Right forelimb (tissue), 1 donor: ENCODE data around the gene HYAL2.

Source experiments
- DNase-seq: peaks from one replicate; pipeline ENCODE4 v3.0.0-alpha.2; 2018

The HYAL2 gene

DNA sequence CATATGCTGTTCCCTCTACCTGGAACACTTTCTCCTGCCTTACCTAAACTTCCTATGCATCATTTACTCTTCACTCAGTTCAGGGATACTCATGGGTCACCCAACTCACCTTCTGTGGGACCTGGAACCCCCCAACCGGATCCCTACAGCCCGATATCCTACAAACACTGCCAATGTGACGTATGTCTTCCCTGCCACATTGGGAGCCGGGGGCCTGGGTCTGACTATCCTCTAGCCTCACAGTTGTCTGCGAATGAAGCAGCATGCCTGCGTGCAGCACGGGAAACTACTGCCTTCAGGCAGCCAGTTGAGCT is 27.6 kb upstream of the HYAL2 start:
- DNase-seq = no peak

DNA sequence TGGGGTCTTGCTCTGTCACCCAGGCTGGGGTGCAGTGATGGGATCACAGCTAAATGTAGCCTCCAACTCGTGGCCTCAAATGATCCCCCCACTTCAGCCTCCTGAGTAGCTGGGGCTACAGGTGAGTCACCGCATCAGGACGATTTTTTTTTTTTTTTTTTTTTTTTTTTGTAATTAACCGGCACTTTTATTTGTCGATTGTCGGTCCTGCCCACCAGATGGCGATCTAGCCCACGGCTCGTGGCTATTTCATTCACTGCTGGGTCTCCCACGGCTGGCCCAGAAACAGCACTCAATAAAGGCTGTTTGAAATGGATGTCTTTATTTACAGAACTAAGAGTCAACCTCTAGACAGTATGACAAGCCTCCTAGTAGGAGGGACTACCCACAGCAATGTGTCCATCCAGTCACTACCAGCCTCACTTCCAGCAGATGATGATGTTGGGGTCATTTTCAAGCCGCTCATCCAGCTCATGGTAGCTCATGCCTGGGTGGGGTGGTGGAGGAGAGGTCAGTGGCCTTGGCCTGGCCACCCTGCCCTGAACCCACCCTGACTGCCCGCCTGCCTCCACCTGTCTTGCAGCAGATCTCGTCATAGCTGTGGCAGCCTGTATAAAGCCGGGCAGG is 24.8 kb upstream of the HYAL2 start:
- DNase-seq = peak; percentile 77

DNA sequence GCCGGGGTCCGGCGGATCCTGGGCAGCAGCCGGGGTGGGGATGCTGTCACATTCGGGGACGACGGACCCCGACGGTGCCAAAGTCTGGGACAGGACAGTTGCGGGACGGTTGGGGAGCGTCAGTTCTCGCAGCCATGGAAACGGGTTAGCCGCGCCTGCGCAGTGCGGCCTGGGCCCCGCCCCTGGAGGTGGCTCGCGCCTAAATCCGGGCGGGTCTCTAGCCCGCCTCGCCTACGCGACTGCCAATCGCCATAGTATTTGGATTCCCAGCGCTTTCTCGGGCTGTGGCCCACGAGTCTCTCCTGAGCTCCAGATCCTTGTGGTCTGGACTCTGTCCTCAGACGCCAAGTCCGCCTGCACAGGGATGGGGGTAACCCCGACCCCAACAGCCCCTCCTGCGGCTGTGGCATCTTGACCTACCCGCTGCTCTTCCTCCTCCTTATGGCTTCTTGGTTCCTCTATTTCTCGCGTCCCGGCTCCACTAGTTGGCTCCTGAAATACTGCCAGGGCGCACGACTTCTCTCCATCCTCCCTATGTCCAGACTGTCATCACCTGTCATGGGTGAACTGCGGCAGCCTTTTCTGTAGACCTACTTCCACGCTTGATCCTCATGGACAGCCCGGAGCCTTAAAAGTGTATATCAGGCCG is 23.2 kb upstream of the HYAL2 start, which contains the start of gene ZMYND10:
ZMYND10 (minus strand) TSS at position 147 of the 649 bp plus-strand sequence. CDS start 153 bp downstream, outside the sequence.
- DNase-seq = peak; percentile 76

DNA sequence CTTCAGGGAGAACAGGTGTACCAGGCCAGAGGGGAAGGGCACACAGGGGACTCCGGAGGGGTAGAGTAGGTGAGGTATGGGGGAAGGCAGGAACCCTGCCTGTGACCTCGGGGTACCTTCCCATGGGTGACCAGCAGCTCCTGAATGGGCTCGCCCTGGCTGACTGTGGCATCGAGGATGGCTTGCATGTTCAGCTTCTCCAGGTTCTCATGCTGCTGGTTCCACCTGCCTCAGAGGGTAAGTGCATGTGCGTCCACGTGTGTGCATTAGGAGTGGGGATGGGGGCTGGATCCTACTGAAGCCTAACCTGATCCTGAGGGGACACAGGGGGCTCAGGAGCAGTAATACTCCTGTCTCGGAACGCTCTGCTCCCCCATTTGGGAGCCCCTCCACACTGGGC is 22.5 kb upstream of the HYAL2 start:
- no peak for DNase-seq

DNA sequence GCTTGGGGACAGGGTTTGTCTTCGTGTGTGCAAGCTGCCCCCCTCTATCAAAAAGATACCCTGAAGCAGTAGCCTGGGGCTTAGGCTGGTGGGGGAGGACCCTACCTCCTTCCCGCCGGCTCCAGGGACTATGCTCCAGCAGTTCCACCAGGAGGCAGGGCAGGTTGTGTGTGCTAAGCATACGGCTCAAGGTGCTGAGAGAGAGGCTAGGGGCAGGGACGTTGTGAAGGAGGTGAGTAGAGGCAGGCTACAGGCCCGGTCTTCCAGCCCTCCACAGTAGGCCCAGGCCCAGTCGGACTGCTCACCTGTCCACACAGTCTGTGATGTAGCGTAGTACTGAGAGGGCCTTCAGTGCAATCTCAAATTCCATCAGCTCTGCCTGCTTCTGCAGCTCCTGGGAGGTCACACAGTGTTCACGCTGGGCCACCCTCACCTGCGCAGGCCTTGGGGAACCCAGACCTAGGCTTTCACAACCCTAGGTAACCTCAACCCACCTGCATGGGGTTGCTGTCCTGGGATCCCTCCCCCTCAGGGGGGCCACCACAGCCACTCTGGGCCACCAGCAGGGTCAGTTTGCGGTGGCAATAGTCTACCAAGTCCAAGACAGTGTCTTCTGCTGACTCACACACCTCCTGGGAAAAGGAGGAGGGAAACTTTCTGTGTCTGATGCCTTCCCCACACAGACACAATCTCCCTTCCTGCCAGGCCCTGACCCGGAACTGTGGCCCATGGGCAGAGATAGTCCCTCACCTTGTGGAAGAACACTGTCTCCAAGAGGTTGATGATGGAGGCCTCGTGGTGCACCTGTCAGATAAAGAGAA is 20.5 kb upstream of the HYAL2 start:
- DNase-seq = no peak

DNA sequence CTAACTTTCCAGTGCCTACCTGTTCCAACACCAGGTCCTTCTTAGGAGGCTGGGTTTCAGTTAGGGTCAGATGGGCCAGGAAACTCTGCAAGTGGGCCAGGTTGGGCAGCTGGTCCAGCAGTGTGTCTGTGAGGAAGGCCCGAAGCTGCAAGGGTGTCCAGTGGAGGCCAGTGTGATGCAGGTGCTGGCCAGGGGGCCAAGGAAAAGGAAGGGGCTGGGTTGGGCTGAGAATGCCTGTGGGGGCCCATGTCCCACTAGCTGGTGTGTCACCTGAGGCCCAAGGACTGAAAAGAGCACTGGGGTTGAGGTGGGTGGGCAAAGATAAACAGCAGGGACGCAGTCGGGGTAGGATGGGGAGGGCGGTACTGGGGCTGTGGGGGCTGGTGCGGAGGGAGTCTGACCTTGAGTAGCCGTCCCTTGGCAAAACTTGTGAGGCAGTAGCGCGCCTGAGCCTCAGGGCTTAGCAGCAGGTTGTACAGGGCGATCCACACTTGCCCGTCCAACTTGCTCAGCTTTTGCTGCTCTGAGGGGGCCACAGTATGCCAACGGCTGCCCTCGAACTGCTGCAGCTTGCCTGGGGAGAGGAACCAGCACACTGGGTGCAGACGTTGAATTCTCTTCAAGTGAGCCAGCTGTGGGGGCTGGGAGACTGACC is 19.6 kb upstream of the HYAL2 start:
- no peak for DNase-seq

DNA sequence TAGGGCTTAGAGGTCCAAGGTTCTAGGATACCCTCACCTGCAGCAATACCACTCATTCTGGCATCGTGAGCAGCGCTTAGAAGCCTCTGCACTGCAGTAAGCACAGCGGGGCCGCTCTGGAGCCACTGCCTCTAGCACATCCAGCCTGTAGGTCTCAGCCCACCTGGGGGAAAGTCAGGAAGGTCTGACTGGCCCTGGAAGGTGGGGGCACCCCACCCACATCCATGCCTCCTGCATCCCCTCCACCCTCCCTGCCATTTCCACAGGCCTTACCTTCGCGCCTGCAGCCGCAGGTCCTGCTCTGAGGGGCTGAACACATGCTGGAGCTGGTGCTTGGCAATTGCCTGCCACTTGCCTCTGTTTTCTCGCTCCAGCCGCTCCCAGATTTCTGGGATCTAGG is 19.0 kb upstream of the HYAL2 start:
- DNase-seq = no peak

DNA sequence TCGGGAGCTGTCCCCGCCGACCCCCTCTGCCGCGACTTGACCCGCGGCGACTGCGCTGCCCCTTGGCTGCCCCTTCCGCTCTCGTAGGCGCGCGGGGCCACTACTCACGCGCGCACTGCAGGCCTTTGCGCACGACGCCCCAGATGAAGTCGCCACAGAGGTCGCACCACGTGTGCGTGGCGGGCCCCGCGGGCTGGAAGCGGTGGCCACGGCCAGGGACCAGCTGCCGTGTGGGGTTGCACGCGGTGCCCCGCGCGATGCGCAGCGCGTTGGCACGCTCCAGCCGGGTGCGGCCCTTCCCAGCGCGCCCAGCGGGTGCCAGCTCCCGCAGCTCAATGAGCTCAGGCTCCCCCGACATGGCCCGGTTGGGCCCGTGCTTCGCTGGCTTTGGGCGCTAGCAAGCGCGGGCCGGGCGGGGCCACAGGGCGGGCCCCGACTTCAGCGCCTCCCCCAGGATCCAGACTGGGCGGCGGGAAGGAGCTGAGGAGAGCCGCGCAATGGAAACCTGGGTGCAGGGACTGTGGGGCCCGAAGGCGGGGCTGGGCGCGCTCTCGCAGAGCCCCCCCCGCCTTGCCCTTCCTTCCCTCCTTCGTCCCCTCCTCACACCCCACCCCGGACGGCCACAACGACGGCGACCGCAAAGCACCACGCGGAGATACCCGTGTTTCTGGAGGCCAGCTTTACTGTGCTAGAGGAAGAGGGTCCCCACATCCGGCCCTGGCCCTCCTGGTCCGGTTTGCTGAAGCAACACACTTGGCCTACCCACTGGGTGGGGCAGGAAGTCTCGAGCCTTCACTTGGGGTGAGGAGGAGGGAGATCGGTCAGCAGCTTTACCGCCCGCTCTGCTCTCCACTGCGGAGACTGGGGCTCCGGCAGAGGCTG is 18.1 kb upstream of the HYAL2 start, which contains the start of gene RASSF1:
RASSF1 (minus strand) TSS at position 389 of the 882 bp plus-strand sequence; CDS start at position 358, 31 bp downstream.
- peak; percentile 86 for DNase-seq

DNA sequence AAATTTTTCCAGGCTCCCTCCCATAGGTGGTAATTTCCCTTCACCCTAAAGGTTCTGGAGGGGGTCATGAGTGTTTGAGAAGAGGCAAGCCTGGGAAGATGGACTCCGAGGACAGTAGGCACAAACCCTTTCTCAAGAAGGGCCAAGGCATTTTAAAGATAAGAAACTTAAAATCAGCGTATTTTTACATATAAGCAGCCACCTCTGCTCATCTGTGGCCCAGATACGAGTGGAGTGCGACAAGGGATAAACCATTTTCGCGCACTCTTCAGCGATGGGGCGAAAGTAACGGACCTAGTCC is 17.6 kb upstream of the HYAL2 start:
- DNase-seq = no peak

DNA sequence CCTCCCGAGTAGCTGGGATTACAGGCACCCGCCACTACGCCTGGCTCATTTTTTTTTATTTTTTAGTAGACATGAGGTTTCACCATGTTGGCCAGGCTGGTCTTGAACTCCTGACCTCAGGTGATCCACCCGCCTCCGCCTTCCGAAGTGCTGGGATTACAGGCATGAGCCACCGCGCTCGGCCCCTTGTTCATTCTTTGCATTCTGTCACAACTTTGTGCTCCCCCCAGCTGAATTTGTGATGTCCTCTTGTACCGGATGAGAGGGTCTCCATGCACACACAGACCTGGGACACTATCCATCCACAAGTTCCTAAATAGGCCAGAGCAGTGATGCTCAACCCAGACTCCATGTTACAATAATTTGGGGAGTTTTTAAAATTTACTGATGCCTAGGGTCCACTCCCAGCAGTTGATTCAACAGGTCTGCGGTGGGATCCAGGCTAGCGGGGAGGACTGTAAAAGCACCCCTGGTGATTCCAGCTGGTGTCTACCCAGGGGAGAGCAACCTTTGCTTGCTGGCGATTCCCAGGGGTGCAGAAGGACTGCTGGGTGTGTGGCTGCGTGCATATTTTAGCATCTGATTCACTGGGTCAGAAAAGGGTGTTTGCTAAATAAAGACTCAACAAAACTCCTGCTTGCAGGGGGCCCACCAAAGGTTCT is 17.1 kb upstream of the HYAL2 start:
- DNase-seq = no peak

DNA sequence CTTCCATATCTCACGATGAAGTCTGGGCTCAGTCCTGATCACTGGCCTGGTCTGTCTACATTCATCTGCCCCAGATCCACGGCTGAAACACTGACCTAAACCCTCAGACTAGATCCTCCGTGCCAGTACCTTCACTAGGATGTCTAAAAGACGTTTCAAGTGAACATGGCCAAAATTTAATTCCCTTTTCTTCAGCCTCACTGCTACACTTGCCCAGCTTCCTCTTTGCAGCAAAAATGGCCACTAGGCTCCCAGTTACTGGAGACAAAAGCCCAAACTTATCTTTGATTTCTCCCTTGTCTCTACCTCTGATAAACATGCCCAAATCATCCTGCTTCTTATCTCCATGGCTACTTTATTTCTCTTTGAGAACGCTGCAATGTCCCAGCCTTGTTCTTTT is 16.4 kb upstream of the HYAL2 start:
- DNase-seq = no peak

DNA sequence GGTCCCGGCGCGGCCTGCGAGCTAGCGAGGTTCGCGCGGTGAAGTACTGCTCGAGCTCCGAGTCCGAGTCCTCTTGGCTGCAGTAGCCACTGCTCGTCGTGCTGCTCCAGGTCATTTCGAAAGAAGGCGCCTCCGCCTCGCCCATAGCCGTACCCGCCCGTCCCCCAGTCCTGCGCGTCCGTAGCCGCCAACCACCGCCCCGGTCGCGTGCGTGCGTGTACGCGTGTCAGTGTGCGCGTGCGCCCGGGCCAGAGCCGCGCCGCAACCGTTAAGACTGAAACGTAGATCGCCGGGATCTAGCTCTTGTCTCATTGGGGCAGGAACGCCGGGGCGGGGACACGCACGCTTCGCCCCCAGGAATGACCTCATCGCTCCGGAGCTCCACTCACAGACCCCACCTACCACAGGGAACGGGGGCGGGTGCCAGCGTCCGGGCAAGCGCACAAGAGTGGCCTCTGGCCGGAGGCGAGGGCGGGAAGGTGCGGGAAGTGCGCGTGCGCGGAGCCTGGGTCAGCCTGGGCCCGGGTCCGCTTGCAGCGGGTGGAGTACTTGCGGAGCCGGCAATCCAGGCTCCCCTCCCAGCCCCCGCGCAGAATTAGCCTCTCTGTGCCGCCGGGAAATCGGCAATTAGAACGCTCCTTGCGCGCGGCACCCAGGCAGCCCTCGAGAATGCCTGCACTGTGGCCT is 14.8 kb upstream of the HYAL2 start:
- peak; percentile 99 for DNase-seq

DNA sequence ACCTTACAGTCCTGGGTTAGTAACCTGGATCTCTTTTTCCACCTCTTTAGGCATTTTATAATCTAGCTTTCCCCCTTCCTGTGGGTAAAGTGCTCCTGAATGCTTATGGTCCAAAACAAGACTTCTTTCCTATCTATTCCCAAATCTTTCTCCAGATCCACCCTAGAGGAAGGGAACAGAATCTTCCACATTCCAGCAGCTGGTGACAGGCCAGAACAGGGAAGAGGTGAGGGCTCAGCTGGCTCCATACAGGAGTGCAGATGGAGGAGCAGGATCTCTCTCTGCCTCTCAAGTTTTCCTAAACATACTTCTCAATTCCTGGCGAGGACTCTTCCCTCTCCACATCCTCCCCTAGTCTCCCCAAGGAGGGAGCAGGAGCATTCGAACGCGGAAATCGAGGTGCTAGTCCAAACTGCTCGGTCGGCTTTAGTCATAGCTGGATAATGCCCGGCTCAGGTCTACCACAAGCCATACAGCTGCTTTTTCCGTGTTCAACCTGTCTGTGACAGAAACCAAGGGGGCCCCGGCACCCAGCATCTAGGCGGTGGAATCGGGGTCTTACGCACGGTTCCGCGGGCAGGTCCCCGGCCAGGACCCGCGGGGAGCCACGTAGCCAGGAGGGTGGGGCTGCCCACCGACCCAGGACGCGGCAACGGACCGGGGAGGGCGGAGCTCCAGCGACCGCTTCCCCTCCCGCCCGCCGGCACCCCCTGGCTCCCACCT is 14.1 kb upstream of the HYAL2 start:
- no peak for DNase-seq

DNA sequence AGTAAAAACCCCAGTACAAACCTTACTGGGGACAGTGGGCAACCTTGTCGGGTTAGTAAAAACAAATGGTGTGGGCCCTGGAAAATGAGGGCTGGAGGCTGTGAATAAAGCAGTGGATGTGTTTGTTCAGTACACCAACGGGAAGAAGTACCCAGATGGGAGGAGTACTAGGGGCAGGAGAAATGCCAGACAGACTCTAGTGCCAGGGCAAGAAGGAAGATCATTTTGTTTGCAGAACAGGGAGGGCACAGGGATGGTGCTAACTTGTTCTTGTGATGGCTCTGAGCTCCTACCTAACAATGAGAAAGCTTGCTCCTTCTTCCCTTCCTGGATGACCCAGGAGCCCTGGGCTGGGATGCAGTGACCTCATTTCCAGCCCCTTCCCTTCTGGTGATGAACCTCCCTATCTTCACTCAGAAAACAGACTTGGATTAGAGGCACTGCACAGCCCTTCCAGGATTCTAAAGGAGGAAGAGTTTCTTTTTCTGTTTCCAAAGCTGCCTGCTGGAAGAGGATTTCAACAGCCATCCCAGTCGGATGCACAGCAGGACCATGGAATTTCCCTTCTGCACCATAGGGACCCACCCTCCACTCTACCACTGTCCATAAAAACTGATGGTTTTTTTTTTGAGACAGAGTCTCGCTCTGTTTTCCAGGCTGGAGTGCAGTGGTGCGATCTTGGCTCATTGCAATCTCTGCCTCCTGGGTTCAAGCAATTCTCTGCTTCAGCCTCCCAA is 12.0 kb upstream of the HYAL2 start:
- no peak for DNase-seq

DNA sequence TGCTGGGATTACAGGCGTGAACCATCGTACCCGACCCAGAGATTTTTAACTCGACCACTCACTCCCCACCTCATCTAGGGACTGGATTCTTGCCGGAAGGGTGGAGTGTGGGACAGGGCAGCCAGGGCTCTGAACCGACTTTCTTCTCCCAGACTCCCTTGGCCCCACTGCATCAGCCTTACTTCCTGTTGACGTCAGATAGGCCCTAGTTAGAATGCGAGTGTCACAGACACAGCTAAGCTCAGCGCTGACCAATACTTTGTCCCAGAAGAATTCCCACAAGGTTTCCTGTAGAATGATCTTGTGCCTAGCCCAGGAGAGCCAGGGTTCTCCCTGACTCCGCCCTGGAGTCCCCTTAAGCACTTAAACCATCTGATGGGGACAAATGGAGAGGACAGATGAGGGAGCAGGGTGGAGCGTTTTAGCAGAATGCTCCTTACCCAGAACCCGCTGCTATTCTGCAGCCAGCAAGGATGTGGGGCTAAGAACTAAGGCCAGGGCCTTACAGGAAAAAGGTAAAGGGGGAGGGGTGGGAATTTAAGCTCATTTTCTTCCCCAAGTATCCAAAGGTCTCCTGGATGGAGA is 11.3 kb upstream of the HYAL2 start:
- no peak for DNase-seq

DNA sequence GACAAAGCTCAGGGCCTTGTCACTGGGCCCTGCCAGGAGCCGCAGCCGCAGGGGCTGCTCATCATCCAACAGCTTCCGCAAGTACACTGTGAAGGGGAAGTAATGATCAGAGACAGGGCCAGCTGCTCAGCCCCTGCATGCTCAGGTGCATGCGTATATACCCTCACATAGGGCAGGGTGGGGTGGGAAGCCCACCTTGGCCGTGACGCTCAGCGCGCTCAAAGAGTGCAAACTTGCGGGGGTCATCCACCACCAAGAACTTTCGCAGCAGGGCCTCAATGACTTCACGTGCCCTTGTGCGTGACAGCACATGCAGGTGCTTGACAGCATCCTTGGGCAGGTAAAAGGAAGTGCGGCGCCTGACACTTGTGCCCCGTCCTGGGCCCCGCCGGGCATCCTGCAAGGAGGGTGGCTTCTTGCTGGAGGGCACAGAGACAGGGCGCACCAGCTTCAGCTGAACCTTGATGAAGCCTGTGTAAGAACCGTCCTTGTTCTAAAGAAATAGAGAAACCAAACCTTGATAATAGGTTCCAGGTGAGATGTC is 8.9 kb upstream of the HYAL2 start:
- no peak for DNase-seq

DNA sequence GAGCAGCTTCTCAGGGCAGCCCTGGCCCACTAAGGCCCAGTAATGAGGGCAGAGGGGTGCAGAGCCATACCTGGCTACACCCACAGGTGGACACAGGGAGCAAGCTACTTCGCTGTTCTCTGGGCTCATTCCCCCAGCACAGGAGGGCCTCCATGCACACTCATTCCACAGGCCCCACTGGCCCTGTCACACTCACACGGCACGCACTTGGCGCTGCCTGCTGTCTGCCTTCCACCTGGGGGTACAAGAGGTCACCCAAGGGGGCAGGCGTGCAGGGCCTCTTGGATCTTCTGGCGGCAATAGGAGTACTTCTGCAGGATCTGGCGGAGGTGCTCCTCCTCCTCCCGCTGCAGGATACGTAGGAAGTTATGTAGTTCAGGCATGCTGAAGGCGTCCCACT is 7.8 kb upstream of the HYAL2 start:
- no peak for DNase-seq

DNA sequence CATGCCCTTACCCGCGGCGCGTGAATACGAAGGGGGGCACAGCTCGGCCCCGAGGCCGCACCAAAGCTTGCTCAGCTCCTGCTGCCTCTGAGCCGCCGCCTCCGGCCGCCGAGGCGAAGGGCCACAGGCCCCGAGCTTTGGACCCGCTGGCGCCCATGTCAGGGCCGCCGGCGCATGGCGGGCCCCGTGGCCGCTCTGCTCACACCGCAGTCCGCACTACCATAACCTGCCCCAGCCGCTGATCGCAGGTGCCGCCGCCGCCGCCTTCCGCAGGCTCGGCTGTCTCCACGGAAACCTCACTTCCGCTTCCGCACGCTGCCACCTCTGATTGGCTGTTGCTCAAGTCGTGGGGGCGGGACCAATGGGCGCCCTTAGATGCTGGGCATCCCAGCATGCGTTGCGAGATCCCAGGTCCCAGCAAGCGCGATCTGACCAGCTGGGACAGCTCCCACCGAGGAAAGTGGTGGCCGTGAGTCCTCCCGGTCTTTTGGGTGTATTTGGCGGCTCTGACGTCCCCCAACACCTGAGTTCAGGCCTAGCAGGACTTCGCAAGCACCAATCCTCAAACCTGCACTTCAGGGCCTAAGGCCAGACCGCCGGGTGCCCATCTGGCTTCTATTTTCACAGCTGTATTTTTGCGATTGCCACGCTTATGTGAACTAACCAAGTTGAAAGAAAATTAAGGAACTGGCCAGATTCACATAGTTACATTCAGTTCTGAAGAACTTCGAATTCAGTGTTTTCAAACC is 5.6 kb upstream of the HYAL2 start, which contains the start of gene TUSC2:
TUSC2 (minus strand) TSS at position 281 of the 749 bp plus-strand sequence; CDS start at position 157, 124 bp downstream.
- DNase-seq = peak; percentile 96
